ENCODE results near the gene PARL.

The PARL gene

GRCh38 chr3:183801601-183802000 lies 83.1 kb downstream of the PARL start:
- Histone ChIP-seq H4K8ac (ENCODE audit: low read length) (no peak overlapping the region), H2BK15ac (ENCODE audit: low read depth, poor library complexity, severe bottlenecking) (no peak overlapping the region), H3K4me1 (ENCODE audit: control insufficient read depth, insufficient read depth, low read depth, low read length) (no peaks in the 10 kb centered on the region), H4K91ac (ENCODE audit: low read length) (no peak overlapping the region), H2BK120ac (ENCODE audit: low read depth, low read length) (no peak overlapping the region), H2AFZ (ENCODE audit: low read depth, low read length) (no peak overlapping the region), H3K18ac (ENCODE audit: low read depth in 1 of 2, low read length in 2 of 2) (no peak overlapping the region), H3K4ac (ENCODE audit: low read depth in 1 of 2, low read length in 2 of 2) (no peak overlapping the region), H3K36me3 (ENCODE audit: control insufficient read depth in 1 of 2, insufficient read depth in 2 of 2, low read depth in 1 of 2, low read length in 2 of 2) (peaks cover 65 to 88% of the 10 kb centered on the region in 2 experiments), H3K23ac (ENCODE audit: low read length in 2 of 2) (no peak overlapping the region), H2AK5ac (ENCODE audit: low read length, severe bottlenecking) (no peak overlapping the region), H3K9ac (ENCODE audit: low read length) (no peak overlapping the region), H2BK12ac (ENCODE audit: low read length in 2 of 2) (no peak overlapping the region), H3K4me2 (ENCODE audit: low read length, poor library complexity, severe bottlenecking) (no peak overlapping the region), H3K79me1 (replicated peaks; ENCODE audit: low read length, poor library complexity, severe bottlenecking) (peaks cover 18% of the 10 kb centered on the region), H2BK5ac (ENCODE audit: low read depth, low read length, poor library complexity, severe bottlenecking) (no peak overlapping the region), H3K9me3 (ENCODE audit: control insufficient read depth, low read length) (no peaks in the 10 kb centered on the region), H3K4me3 (ENCODE audit: insufficient read depth in 1 of 2, low read depth in 1 of 2, low read length in 2 of 2) (no peak overlapping the region), H3K27ac (ENCODE audit: low read length, poor library complexity, severe bottlenecking) (no peak overlapping the region), H3K27me3 (ENCODE audit: control insufficient read depth in 1 of 2, insufficient read depth in 1 of 2, low read length in 2 of 2) (no peaks in the 10 kb centered on the region), H3K14ac (ENCODE audit: low read length in 2 of 2) (no peak overlapping the region)
- WGBS, result 97% methylated on average over 5 of the region's 5 CpGs
- no peak for DNase-seq

DNA sequence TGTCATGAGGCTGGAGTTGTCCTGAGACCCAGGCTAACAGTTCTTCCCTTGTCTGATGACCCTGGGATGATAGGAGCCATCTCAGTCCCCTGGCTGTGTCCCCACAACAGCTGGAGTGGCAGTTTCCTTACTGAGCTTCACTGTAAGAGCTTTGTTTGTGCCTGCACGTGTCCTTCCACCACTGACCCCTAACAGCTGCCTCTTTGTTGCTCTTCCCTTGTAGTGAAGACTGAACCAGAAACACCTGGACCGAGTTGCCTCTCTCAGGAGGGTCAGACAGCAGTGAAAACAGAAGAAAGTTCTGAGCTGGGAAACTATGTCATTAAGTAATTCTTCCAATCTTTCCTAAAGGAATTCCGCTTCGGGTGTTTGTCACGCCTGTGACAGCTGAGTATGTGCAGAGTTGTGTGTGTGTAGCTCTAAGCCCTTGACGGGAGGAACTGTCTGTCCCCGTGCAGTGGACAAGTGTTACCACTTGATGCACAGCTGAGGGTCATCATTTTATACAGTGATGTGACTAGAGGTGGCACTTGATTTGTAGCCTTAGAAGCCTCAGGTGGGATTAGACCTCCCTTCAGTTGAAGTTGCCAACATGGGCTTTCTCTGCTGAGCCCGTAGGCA lies 84.3 kb downstream of the PARL start:
- Histone ChIP-seq H3K14ac (ENCODE audit: low read length in 2 of 2) (no peak overlapping the region), H2BK120ac (ENCODE audit: low read depth, low read length) (no peak overlapping the region), H3K27me3 (ENCODE audit: control insufficient read depth in 1 of 2, insufficient read depth in 1 of 2, low read length in 2 of 2) (no peaks in the 10 kb centered on the region), H3K4ac (ENCODE audit: low read depth in 1 of 2, low read length in 2 of 2) (no peak overlapping the region), H3K18ac (ENCODE audit: low read depth in 1 of 2, low read length in 2 of 2) (no peak overlapping the region), H3K9me3 (ENCODE audit: control insufficient read depth, low read length) (no peaks in the 10 kb centered on the region), H2BK5ac (ENCODE audit: low read depth, low read length, poor library complexity, severe bottlenecking) (no peak overlapping the region), H4K91ac (ENCODE audit: low read length) (no peak overlapping the region), H3K9ac (ENCODE audit: low read length) (no peak overlapping the region), H3K27ac (ENCODE audit: low read length, poor library complexity, severe bottlenecking) (no peak overlapping the region), H2BK12ac (ENCODE audit: low read length in 2 of 2) (no peak overlapping the region), H3K4me3 (ENCODE audit: insufficient read depth in 1 of 2, low read depth in 1 of 2, low read length in 2 of 2) (no peak overlapping the region), H4K8ac (ENCODE audit: low read length) (no peak overlapping the region), H3K4me1 (ENCODE audit: control insufficient read depth, insufficient read depth, low read depth, low read length) (no peaks in the 10 kb centered on the region), H3K36me3 (ENCODE audit: control insufficient read depth in 1 of 2, insufficient read depth in 2 of 2, low read depth in 1 of 2, low read length in 2 of 2) (peaks cover 60 to 83% of the 10 kb centered on the region in 2 experiments), H2BK15ac (ENCODE audit: low read depth, poor library complexity, severe bottlenecking) (no peak overlapping the region), H3K23ac (ENCODE audit: low read length in 2 of 2) (no peak overlapping the region), H2AFZ (ENCODE audit: low read depth, low read length) (no peak overlapping the region), H3K79me1 (replicated peaks; ENCODE audit: low read length, poor library complexity, severe bottlenecking) (peaks cover 20% of the 10 kb centered on the region), H3K4me2 (ENCODE audit: low read length, poor library complexity, severe bottlenecking) (no peak overlapping the region), H2AK5ac (ENCODE audit: low read length, severe bottlenecking) (no peak overlapping the region)
- DNase-seq, result no peak
- 81% methylated on average over 8 of the region's 8 CpGs for WGBS

DNA sequence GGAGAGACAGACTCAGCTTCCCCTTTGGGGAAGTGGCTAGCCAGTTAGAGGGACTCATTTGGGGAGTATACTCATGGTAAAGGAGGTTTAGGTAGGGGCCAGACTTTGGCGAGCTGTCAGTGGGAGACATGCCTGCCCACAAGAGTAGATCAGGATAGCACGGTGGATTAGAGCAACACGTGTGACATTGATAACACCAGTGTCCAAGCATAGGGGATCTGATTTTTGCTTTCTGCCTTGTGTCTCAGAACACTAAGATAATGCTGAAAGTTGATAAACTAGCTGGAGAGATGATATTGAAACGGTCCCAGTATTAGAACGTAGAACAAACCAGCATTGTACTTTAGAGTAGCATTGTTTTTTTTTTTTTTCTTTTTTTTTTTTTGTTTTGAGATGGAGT lies 85.2 kb downstream of the PARL start:
- Histone ChIP-seq H2AFZ (ENCODE audit: low read depth, low read length) (no peak overlapping the region), H3K23ac (ENCODE audit: low read length in 2 of 2) (no peak overlapping the region), H3K4me1 (ENCODE audit: control insufficient read depth, insufficient read depth, low read depth, low read length) (no peaks in the 10 kb centered on the region), H4K8ac (ENCODE audit: low read length) (no peak overlapping the region), H3K9ac (ENCODE audit: low read length) (no peak overlapping the region), H3K18ac (ENCODE audit: low read depth in 1 of 2, low read length in 2 of 2) (no peak overlapping the region), H3K9me3 (ENCODE audit: control insufficient read depth, low read length) (no peaks in the 10 kb centered on the region), H3K27ac (ENCODE audit: low read length, poor library complexity, severe bottlenecking) (no peak overlapping the region), H3K4ac (ENCODE audit: low read depth in 1 of 2, low read length in 2 of 2) (no peak overlapping the region), H3K27me3 (ENCODE audit: control insufficient read depth in 1 of 2, insufficient read depth in 1 of 2, low read length in 2 of 2) (no peaks in the 10 kb centered on the region), H3K79me1 (replicated peaks; ENCODE audit: low read length, poor library complexity, severe bottlenecking) (peaks cover 24% of the 10 kb centered on the region), H2AK5ac (ENCODE audit: low read length, severe bottlenecking) (no peak overlapping the region), H4K91ac (ENCODE audit: low read length) (no peak overlapping the region), H2BK5ac (ENCODE audit: low read depth, low read length, poor library complexity, severe bottlenecking) (no peak overlapping the region), H2BK15ac (ENCODE audit: low read depth, poor library complexity, severe bottlenecking) (no peak overlapping the region), H3K4me3 (ENCODE audit: insufficient read depth in 1 of 2, low read depth in 1 of 2, low read length in 2 of 2) (no peak overlapping the region), H3K36me3 (ENCODE audit: control insufficient read depth in 1 of 2, insufficient read depth in 2 of 2, low read depth in 1 of 2, low read length in 2 of 2) (peaks cover 54 to 77% of the 10 kb centered on the region in 2 experiments), H3K14ac (ENCODE audit: low read length in 2 of 2) (no peak overlapping the region), H3K4me2 (ENCODE audit: low read length, poor library complexity, severe bottlenecking) (no peak overlapping the region), H2BK120ac (ENCODE audit: low read depth, low read length) (no peak overlapping the region), H2BK12ac (ENCODE audit: low read length in 2 of 2) (no peak overlapping the region)
- DNase-seq, result no peak
- 97% methylated on average over 5 of the region's 5 CpGs for WGBS

- no peak for DNase-seq
- Histone ChIP-seq H4K91ac (ENCODE audit: low read length) (no peak overlapping the region), H2BK12ac (ENCODE audit: low read length in 2 of 2) (no peak overlapping the region), H3K9me3 (ENCODE audit: control insufficient read depth, low read length) (no peaks in the 10 kb centered on the region), H3K4me3 (ENCODE audit: insufficient read depth in 1 of 2, low read depth in 1 of 2, low read length in 2 of 2) (no peak overlapping the region), H3K23ac (ENCODE audit: low read length in 2 of 2) (peak overlapping the region in 1 of 2 experiments; percentile 2), H4K8ac (ENCODE audit: low read length) (no peak overlapping the region), H3K36me3 (ENCODE audit: control insufficient read depth in 1 of 2, insufficient read depth in 2 of 2, low read depth in 1 of 2, low read length in 2 of 2) (peaks cover 47 to 74% of the 10 kb centered on the region in 2 experiments), H3K27ac (ENCODE audit: low read length, poor library complexity, severe bottlenecking) (no peak overlapping the region), H3K14ac (ENCODE audit: low read length in 2 of 2) (no peak overlapping the region), H2BK120ac (ENCODE audit: low read depth, low read length) (no peak overlapping the region), H3K9ac (ENCODE audit: low read length) (no peak overlapping the region), H3K79me1 (replicated peaks; ENCODE audit: low read length, poor library complexity, severe bottlenecking) (peaks cover 22% of the 10 kb centered on the region), H3K27me3 (ENCODE audit: control insufficient read depth in 1 of 2, insufficient read depth in 1 of 2, low read length in 2 of 2) (no peaks in the 10 kb centered on the region), H3K4me1 (ENCODE audit: control insufficient read depth, insufficient read depth, low read depth, low read length) (no peaks in the 10 kb centered on the region), H2BK5ac (ENCODE audit: low read depth, low read length, poor library complexity, severe bottlenecking) (no peak overlapping the region), H3K18ac (ENCODE audit: low read depth in 1 of 2, low read length in 2 of 2) (no peak overlapping the region), H2AFZ (ENCODE audit: low read depth, low read length) (no peak overlapping the region), H3K4me2 (ENCODE audit: low read length, poor library complexity, severe bottlenecking) (no peak overlapping the region), H2BK15ac (ENCODE audit: low read depth, poor library complexity, severe bottlenecking) (no peak overlapping the region), H2AK5ac (ENCODE audit: low read length, severe bottlenecking) (no peak overlapping the region), H3K4ac (ENCODE audit: low read depth in 1 of 2, low read length in 2 of 2) (no peak overlapping the region)
- 94% methylated on average over 9 of the region's 9 CpGs for WGBS
These were observed 86.7 kb downstream of the PARL start for GRCh38 chr3:183797996-183798395.
